PC-9 (cell line): ENCODE data around the gene SUN1. TPM values are rescaled to one million over a fixed set of nuclear protein-coding genes. Genes with fewer than 3 reads are reported as not detected.

ENCODE experiments used
- BruUV-seq: library from RNA; stranded (reverse); fragments of 400-500 nt; replicated peaks from 2 replicates; lab custom pipeline; 2021; lab: Mats Ljungman, UMichigan
- CTCF ChIA-PET: fragments of 300-600 bp; sonication (Branson Sonifier 250); formaldehyde crosslinking; loops from one replicate; lab custom pipeline; 2022; ENCODE audit warnings: antibody characterized with exemption; lab: Charles Lee
- POLR2A ChIA-PET: fragments of 300-600 bp; sonication (Branson Sonifier 250); formaldehyde crosslinking; loops from one replicate; lab custom pipeline; 2022; ENCODE audit warnings: antibody characterized with exemption; ENCODE audit not compliant: unreplicated experiment; lab: Charles Lee
- DNase-seq, 2 experiments: peaks; one replicate each; pipeline versions ENCODE4 v3.0.0 to v3.0.0-alpha.2; 2015 to 2022; ENCODE audit warnings: mixed read lengths in 1 of 2
- H2AFZ ChIP-seq: fragments of 200-600 bp; sonication (generic); 2 replicates; pipeline ENCODE4 v1.8.1; 2017; ENCODE audit warnings: antibody characterized with exemption
- H3F3A ChIP-seq: fragments of 200-600 bp; sonication (generic); 2 replicates; pipeline ENCODE4 v1.8.1; 2017; ENCODE audit warnings: antibody characterized with exemption, mild to moderate bottlenecking, low read depth; ENCODE audit not compliant: insufficient read depth
- H3K27ac ChIP-seq: fragments of 200-600 bp; sonication (generic); 2 replicates; pipeline ENCODE4 v1.6.1; 2016; ENCODE audit warnings: mixed run types
- H3K27me3 ChIP-seq: fragments of 200-600 bp; sonication (generic); 2 replicates; pipeline ENCODE4 v1.6.1; 2016; ENCODE audit warnings: low read depth, mixed run types; ENCODE audit not compliant: insufficient read depth
- H3K36me3 ChIP-seq: fragments of 200-600 bp; sonication (generic); 2 replicates; pipeline ENCODE4 v1.6.1; 2016; ENCODE audit warnings: low read depth, mixed run types
- H3K4me1 ChIP-seq: fragments of 200-600 bp; sonication (generic); replicated peaks from 2 replicates; pipeline ENCODE4 v1.6.1; 2016; ENCODE audit warnings: mixed run types; ENCODE audit not compliant: insufficient read depth
- H3K4me2 ChIP-seq: fragments of 200-600 bp; sonication (generic); 2 replicates; pipeline ENCODE4 v1.6.1; 2017; ENCODE audit warnings: mixed run types
- H3K4me3 ChIP-seq: fragments of 200-600 bp; sonication (generic); 2 replicates; pipeline ENCODE4 v1.6.1; 2016; ENCODE audit warnings: mixed run types
- H3K79me2 ChIP-seq: fragments of 200-600 bp; sonication (generic); 2 replicates; pipeline ENCODE4 v1.6.1; 2017; ENCODE audit warnings: low read depth, mixed run types
- H3K9me2 ChIP-seq: fragments of 200-600 bp; sonication (generic); 2 replicates; pipeline ENCODE4 v1.8.1; 2017; ENCODE audit warnings: mild to moderate bottlenecking; ENCODE audit not compliant: insufficient read depth
- H3K9me3 ChIP-seq: fragments of 200-600 bp; sonication (generic); 2 replicates; pipeline ENCODE4 v1.8.1; 2016; ENCODE audit warnings: low read depth; ENCODE audit not compliant: insufficient read depth
- H4K20me1 ChIP-seq: fragments of 200-600 bp; sonication (generic); 2 replicates; pipeline ENCODE4 v1.8.1; 2017; ENCODE audit not compliant: insufficient read depth
- CTCF ChIP-seq: fragments of 200-600 bp; sonication (generic); conservative IDR thresholded peaks from 2 replicates; pipeline ENCODE4 v1.6.1; 2017; ENCODE audit warnings: mixed run types, antibody characterized with exemption, mild to moderate bottlenecking, moderate library complexity
- EZH2 ChIP-seq: fragments of 200-600 bp; sonication (generic); IDR thresholded peaks from 2 replicates; pipeline ENCODE4 v1.8.0; 2017; ENCODE audit warnings: antibody characterized with exemption, low read depth
- intact Hi-C: fragments of 100-400 bp; cut with micrococcal nuclease; formaldehyde crosslinking; loops from one replicate; pipeline ENCODE4 v1.10.0; 2022; ENCODE audit not compliant: unreplicated experiment
- total RNA-seq: library from RNA; stranded (reverse); gene quantifications from 2 replicates; pipeline ENCODE4 v1.2.3, GENCODE V29; 2021

The SUN1 gene
- total RNA-seq, 1 experiment from 2014 or later: 245 TPM

GRCh38 chr7:820341-820740 lies 11.9 kb upstream of the SUN1 start:
- peaks cover 86% of the 10 kb centered on the region for H3K79me2 ChIP-seq
- ChIA-PET POLR2A (no interaction called here), CTCF (interaction anchor here (0.6 kb wide), 2 partner anchors 11 to 21 kb away, joined by 3 to 7 read pairs; no protein-coding TSS in a partner anchor)
- H3K9me2 ChIP-seq: no peaks in the 10 kb centered on the region
- H3K36me3 ChIP-seq: no peaks in the 10 kb centered on the region; the same call in 1 of the 2 replicates
- H3K4me1 ChIP-seq: peaks cover 8% of the 10 kb centered on the region
- no peaks in the 10 kb centered on the region for H3K27me3 ChIP-seq
- TF ChIP-seq EZH2: no peak
- TF ChIP-seq CTCF: no peak
- intact Hi-C loops: no loop called here
- BruUV-seq: no TSS peak
- no peak overlapping the region for H3K4me3 ChIP-seq
- no peak overlapping the region for H2AFZ ChIP-seq
- no peak overlapping the region for H3K27ac ChIP-seq
- H3K4me2 ChIP-seq: no peak overlapping the region
- H3F3A ChIP-seq: peaks cover 12% of the 10 kb centered on the region; the same call in 1 of the 2 replicates
- H4K20me1 ChIP-seq: peaks cover 45% of the 10 kb centered on the region
- no peaks in the 10 kb centered on the region for H3K9me3 ChIP-seq
- no peak for DNase-seq

DNA sequence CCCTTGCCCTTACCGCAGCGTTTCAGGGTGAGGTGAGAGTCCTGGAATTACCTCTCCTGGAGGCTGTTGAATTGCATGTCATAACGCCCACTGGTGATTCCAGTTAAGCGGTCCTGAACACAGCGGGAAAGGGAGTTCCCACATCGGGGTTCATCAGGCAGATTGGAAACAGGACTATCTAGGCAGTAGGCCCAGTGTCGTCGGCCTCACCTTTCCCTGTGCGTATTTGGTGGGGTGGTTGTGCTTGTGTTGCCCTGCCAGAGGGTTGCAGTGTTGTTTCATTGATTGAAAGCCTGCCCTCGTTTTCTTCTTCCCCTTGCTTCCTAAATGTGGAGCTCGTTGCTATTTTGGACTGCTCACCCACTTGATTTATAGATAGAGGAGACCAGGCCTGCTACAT lies 10.6 kb upstream of the SUN1 start:
- no peak overlapping the region for H3K27ac ChIP-seq
- CTCF ChIA-PET: interaction anchor here (0.6 kb wide), 1 partner anchor 547 kb away, joined by 4 read pairs; no protein-coding TSS in a partner anchor

DNA sequence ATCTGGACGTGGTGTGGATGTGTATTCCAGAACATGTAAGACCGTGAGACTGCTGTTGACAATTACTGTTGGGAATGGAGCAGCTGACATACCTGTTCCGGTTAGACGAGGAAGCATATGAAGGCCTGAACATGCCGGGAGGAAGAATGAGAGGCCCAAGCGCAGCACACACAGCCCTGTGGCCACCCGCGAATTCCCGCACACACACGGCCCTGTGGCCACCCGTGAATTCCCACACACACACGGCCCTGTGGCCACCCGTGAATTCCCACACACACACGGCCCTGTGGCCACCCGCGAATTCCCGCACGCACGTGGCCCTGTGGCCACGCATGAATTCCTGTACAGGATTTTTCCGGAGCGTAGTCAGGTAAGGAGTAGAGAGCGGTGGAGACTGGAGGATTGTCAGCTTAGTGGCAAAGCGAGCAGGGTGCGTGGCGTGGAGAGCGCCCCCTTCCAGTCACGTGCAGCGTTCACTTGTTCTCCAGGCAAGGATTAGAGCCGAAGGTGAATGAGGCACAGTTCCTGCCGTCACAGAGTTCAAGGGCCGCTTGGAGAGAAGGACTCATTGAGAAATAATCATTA lies 9.5 kb upstream of the SUN1 start:
- H3K4me3 ChIP-seq: no peak overlapping the region
- H3K4me2 ChIP-seq: no peak overlapping the region
- H3K4me1 ChIP-seq: peaks cover 5% of the 10 kb centered on the region
- BruUV-seq: no TSS peak
- intact Hi-C loops: no loop called here
- no peak; the same call in 1 of the 2 replicates for TF ChIP-seq CTCF
- no peak for TF ChIP-seq EZH2
- no peaks in the 10 kb centered on the region for H3K27me3 ChIP-seq
- no peaks in the 10 kb centered on the region for H3K9me3 ChIP-seq
- no peak for DNase-seq
- no peaks in the 10 kb centered on the region; the same call in 1 of the 2 replicates for H3K36me3 ChIP-seq
- POLR2A ChIA-PET: no interaction called here
- peaks cover 44% of the 10 kb centered on the region for H4K20me1 ChIP-seq
- CTCF ChIA-PET: no interaction called here
- H3K27ac ChIP-seq: no peak overlapping the region
- no peaks in the 10 kb centered on the region for H3K9me2 ChIP-seq
- H2AFZ ChIP-seq: no peak overlapping the region
- H3K79me2 ChIP-seq: peaks cover 100% of the 10 kb centered on the region
- peaks cover 11% of the 10 kb centered on the region; the same call in 1 of the 2 replicates for H3F3A ChIP-seq

More for the DNA sequence above, 10.6 kb upstream of the SUN1 start:
- peaks cover 11% of the 10 kb centered on the region; the same call in 1 of the 2 replicates for H3F3A ChIP-seq
- no TSS peak for BruUV-seq
- H4K20me1 ChIP-seq: peaks cover 45% of the 10 kb centered on the region
- H3K4me1 ChIP-seq: peaks cover 8% of the 10 kb centered on the region
- no peaks in the 10 kb centered on the region for H3K9me3 ChIP-seq
- no peaks in the 10 kb centered on the region for H3K9me2 ChIP-seq
- no peak for TF ChIP-seq EZH2
- no peak for TF ChIP-seq CTCF
- H2AFZ ChIP-seq: no peak overlapping the region
- no peak overlapping the region for H3K4me2 ChIP-seq
- H3K79me2 ChIP-seq: peaks cover 99% of the 10 kb centered on the region
- intact Hi-C loops: no loop called here
- DNase-seq: no peak
- POLR2A ChIA-PET: no interaction called here
- H3K4me3 ChIP-seq: no peak overlapping the region
- no peaks in the 10 kb centered on the region; the same call in 1 of the 2 replicates for H3K36me3 ChIP-seq
- no peaks in the 10 kb centered on the region for H3K27me3 ChIP-seq
